ENCODE data around the gene GSTT4.
"Not testable (repeated sequence)": the region's sequence is repeated elsewhere in the genome, so short reads cannot be mapped to it uniquely, and the experiment has no call there.

The GSTT4 gene

DNA sequence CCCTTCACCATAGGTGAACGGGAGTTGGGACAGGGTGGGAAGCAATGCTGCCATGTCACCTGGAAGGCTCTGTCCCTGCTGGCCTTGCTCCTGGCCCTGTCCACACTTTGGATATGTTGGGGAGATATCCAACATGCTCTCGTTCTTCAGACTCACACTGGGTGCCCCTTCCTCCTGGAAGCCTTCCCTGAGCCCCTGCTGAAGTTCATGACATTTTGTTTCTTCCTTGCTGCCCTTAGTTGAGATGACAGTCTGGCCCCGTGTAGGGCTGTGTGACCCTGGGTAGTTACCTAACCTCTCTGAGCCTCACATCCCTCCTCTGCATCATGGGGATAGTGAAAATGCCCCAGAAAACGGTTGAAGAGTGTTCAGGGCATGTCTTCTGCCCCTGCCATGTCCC, 51.8 kb downstream of the GSTT4 start:
- not testable (repeated sequence) for H3K27me3 ChIP-seq (ENCODE audit: control insufficient read depth in 1 of 2, insufficient read depth in 2 of 2, low read length in 2 of 2); H3K36me3 ChIP-seq (ENCODE audit: control insufficient read depth in 2 of 2, insufficient read depth in 2 of 2, low read length in 2 of 2); H3K9me3 ChIP-seq (ENCODE audit: control insufficient read depth in 2 of 2, low read length in 2 of 2); H3K4me3 ChIP-seq (ENCODE audit: low read length in 2 of 2); H3K4me1 ChIP-seq (ENCODE audit: control insufficient read depth, insufficient read depth, low read length); H3K9ac ChIP-seq (ENCODE audit: low read length in 2 of 2); H3K27ac ChIP-seq (ENCODE audit: low read length)

DNA sequence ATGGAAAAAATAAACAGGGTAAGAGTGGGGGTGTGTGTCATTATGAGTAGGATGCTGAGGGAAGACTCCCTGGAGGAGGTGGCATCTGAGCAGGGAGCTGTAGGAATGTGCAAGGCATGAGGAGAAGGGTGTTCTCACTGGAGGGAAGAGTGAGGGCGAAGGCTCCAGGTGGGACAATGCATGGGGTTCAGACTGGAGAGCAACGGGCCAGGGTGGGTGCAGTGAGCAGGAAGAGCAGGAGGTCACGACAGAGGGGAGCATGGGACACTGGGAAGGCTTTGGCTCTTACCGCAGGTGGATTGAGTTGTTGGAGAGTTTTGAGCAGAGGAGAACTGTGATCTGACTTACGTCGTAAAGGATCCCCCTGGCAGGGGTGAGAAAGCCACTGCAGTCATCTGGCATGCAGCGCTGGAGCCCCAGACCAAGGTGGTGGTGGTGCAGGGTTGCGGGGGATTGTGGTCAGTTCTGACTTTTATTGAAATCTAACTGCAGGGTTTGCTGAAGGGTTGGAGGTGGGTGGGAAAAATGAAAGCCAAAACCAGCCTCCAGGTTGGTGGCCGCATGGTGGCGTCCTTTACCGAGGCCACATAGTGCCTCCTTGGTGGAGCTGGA, 52.4 kb downstream of the GSTT4 start:
- not testable (repeated sequence) for H3K27me3 ChIP-seq (ENCODE audit: control insufficient read depth in 1 of 2, insufficient read depth in 2 of 2, low read length in 2 of 2); H3K9me3 ChIP-seq (ENCODE audit: control insufficient read depth in 2 of 2, low read length in 2 of 2); H3K4me1 ChIP-seq (ENCODE audit: control insufficient read depth, insufficient read depth, low read length); H3K9ac ChIP-seq (ENCODE audit: low read length in 2 of 2); H3K36me3 ChIP-seq (ENCODE audit: control insufficient read depth in 2 of 2, insufficient read depth in 2 of 2, low read length in 2 of 2); H3K4me3 ChIP-seq (ENCODE audit: low read length in 2 of 2); H3K27ac ChIP-seq (ENCODE audit: low read length)

DNA sequence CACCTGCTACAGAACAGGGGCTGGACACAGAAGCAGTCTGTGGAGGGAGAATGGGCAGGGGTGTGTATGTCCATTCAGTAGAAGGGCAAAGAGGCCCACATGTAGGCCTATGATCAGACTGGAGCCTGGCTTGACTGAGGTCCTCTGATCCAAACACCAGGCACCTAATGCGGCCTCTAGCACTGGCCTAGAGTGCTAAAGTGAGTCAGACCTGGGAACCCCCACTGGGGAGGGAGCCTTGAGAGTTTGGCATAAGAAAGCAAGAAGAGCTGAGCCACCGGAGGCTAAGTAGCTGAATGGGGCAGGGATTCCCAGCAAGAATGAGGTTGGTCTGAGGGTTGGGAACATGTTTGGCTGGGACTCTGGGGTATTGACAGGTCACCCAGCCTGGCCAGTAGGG, 53.9 kb downstream of the GSTT4 start:
- H3K4me3 ChIP-seq (ENCODE audit: low read length in 2 of 2); H3K36me3 ChIP-seq (ENCODE audit: control insufficient read depth in 2 of 2, insufficient read depth in 2 of 2, low read length in 2 of 2); H3K9me3 ChIP-seq (ENCODE audit: control insufficient read depth in 2 of 2, low read length in 2 of 2); H3K27me3 ChIP-seq (ENCODE audit: control insufficient read depth in 1 of 2, insufficient read depth in 2 of 2, low read length in 2 of 2); H3K27ac ChIP-seq (ENCODE audit: low read length); H3K4me1 ChIP-seq (ENCODE audit: control insufficient read depth, insufficient read depth, low read length); H3K9ac ChIP-seq (ENCODE audit: low read length in 2 of 2): not testable (repeated sequence)

DNA sequence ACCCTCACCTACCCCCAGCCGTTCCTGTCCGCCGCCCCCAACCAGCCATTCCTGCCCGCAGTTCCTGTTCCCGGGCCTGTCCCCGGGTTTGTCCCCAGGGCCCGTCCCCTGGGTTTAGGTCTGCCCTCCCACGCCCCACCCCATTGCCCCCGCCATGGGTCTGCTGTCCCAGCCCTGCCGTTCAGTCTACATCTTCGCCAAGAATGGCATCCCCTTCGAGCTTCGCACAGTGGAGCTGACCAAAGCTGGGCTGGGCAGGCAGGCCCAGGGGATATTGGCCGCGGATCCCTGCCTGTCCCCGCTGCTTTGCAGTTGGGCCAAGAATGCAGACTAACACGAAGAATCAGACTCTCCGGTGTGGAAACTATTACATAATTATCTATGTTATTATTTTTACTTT, 55.5 kb downstream of the GSTT4 start:
- not testable (repeated sequence) for H3K4me1 ChIP-seq (ENCODE audit: control insufficient read depth, insufficient read depth, low read length); H3K36me3 ChIP-seq (ENCODE audit: control insufficient read depth in 2 of 2, insufficient read depth in 2 of 2, low read length in 2 of 2); H3K27ac ChIP-seq (ENCODE audit: low read length); H3K9ac ChIP-seq (ENCODE audit: low read length in 2 of 2); H3K9me3 ChIP-seq (ENCODE audit: control insufficient read depth in 2 of 2, low read length in 2 of 2); H3K27me3 ChIP-seq (ENCODE audit: control insufficient read depth in 1 of 2, insufficient read depth in 2 of 2, low read length in 2 of 2); H3K4me3 ChIP-seq (ENCODE audit: low read length in 2 of 2)
